ENCODE measurements around the gene PSMD5.

Gene PSMD5

DNA sequence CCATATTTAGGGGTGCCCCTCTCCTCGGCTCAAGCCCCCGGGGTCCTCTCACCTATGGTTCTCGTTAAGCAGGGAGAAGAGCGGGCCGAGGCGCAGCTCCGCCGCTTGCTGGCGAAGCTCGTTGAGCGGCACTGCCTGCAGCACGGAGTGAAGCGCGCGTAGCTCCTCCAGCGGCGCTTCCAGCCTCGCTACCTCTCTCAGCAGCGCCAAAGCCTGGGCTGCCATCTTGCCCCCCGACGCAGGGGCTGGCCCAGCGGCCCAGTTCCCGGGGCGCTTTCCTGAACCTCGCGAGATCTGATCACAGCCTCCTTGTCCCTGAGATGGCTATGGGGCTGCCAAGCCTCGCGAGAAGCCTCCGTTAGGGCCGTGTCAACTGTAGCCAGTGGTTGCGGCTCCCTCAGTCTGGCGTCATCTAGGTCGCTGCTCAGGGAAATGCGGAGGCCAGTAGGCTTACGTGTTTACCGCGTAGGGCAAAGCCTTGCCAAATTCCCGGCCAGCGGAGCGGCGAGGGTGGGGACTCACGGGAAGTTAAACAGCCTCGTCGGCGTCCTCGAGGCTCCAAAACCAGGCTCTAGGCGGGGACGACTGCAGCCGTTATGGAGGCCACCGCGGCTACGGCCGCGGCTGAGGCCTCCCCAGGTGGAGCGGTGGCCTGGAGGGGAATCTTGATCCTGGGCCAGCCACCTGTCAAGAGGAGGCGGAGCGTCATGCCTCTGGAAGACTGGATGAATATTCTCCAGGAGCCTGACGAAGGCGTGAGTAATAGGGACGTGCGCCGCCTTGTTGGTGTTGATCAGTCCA, at the start of gene PSMD5:
PSMD5 (minus strand) TSS at position 238 of the 801 bp plus-strand sequence; CDS start at position 225, 13 bp downstream.
- Histone ChIP-seq H3K27ac (no peak within 1 kb of the TSS), H3K36me3 (no peaks in the 10 kb centered on the region), H3K9ac (0 out of 2 replicates have a peak within 1 kb of the TSS, but pooled peaks have one; percentile 9), H3K4me1 (peaks cover 8% of the 10 kb centered on the region; the same call in 1 of the 2 replicates), H3K27me3 (peaks cover 28% of the 10 kb centered on the region), H3K4me3 (peak within 1 kb of the TSS; percentile 61), H4K20me1 (no peaks in the 10 kb centered on the region), H3K4me2 (peak within 1 kb of the TSS; percentile 59), H3K9me3 (peaks cover 32% of the 10 kb centered on the region)
- TF ChIP-seq Cebpa-rat (IDR thresholded peaks at IDR 0.05) = no peak

- Histone ChIP-seq H3K9ac (peak overlapping the region; percentile 70), H4K20me1 (no peaks in the 10 kb centered on the region), H3K27me3 (no peaks in the 10 kb centered on the region), H3K4me1 (peaks cover 100% of the 10 kb centered on the region), H3K4me2 (peak overlapping the region; percentile 89), H3K4me3 (peak overlapping the region; percentile 17; the same call in 1 of the 2 replicates), H3K9me3 (no peaks in the 10 kb centered on the region), H3K27ac (peak overlapping the region; percentile 93), H3K36me3 (no peaks in the 10 kb centered on the region)
- no peak for TF ChIP-seq Cebpa-rat (IDR thresholded peaks at IDR 0.05)
These were observed 49.4 kb upstream of the PSMD5 start for GRCh38 chr9:120891884-120892747.

DNA sequence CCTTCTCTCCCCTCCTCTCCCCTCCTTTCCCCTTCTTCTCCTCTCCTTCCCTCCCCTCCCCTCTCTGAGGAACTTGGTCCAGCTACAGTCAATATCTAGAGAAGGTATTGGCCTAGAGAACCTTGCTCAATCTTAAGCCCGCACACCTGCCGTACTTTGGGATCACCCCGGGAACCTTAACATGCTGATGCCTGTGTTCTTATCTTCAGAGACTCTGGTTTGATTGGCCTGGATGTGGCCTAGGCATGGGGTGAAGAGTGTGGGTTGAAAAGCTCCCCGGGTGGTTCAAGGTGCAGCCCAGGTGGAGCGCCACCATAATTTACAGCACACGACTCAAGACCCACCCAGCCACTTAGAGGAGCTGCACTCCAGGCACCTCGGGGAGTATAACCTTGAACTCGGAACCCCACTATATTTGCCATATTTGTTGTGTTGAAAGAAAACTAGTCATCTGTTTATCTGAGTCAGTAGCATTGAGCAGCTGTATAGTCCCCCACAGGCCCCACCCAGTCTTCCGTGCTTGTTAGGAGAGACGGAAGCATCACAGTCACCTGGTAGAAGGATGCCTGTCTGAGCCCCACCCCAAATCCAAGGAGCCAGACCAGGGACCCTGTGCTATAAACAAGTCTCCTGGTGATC, 48.6 kb upstream of the PSMD5 start:
- Histone ChIP-seq H3K4me1 (peaks cover 100% of the 10 kb centered on the region), H3K27ac (peak overlapping the region; percentile 93), H3K4me2 (peak overlapping the region; percentile 89), H3K4me3 (peak overlapping the region; percentile 40; the same call in 1 of the 2 replicates), H3K9me3 (no peaks in the 10 kb centered on the region), H4K20me1 (no peaks in the 10 kb centered on the region), H3K36me3 (no peaks in the 10 kb centered on the region), H3K9ac (peak overlapping the region; percentile 70), H3K27me3 (no peaks in the 10 kb centered on the region)
- no peak for TF ChIP-seq Cebpa-rat (IDR thresholded peaks at IDR 0.05)

- H3K4me2 ChIP-seq = peak overlapping the region; percentile 89
- no peak for TF ChIP-seq Cebpa-rat (IDR thresholded peaks at IDR 0.05)
- H3K27me3 ChIP-seq = no peaks in the 10 kb centered on the region
- no peaks in the 10 kb centered on the region for H3K9me3 ChIP-seq
- peak overlapping the region; percentile 70 for H3K9ac ChIP-seq
- H3K4me3 ChIP-seq = peak overlapping the region; percentile 40
- H3K36me3 ChIP-seq = no peaks in the 10 kb centered on the region
- peaks cover 100% of the 10 kb centered on the region for H3K4me1 ChIP-seq
- no peaks in the 10 kb centered on the region for H4K20me1 ChIP-seq
- H3K27ac ChIP-seq = peak overlapping the region; percentile 93
These were observed 47.9 kb upstream of the PSMD5 start for GRCh38 chr9:120890320-120891244.

DNA sequence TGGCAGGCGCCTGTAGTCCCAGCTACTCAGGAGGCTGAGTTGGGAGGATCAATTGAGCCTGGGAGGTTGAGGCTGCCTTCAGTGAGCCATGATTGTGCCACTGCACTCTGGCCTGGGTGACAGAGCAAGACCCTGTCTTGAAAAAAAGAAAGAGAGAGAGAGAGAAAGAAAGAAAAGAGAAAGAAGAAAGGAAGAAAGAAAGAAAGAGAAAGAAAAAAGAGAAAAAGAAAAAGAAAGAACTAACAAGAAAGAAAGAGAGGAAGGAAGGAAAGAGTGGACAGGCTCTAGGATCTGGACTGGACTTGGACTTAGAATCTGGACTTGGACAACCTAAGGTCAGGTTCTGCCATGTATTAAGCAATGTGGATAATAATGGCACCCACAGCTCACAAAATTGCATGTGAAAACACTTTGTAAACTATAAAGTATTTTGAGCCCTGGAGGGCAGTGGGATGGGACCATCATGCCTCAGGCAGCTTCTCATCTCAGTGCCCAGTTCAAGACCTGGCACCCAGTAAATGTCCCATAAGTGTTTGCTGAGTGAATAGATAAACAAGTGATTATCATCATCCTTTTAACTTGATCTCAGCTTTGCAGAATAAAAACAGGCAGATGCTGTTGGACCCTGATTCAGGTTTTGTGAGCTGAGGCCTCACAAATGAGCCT, 47.0 kb upstream of the PSMD5 start:
- H3K27ac ChIP-seq = peak overlapping the region; percentile 93
- H3K27me3 ChIP-seq = no peaks in the 10 kb centered on the region
- H3K9me3 ChIP-seq = no peaks in the 10 kb centered on the region
- peaks cover 100% of the 10 kb centered on the region for H3K4me1 ChIP-seq
- no peaks in the 10 kb centered on the region for H4K20me1 ChIP-seq
- H3K36me3 ChIP-seq = no peaks in the 10 kb centered on the region
- H3K4me2 ChIP-seq = peak overlapping the region; percentile 89
- H3K9ac ChIP-seq = peak overlapping the region; percentile 70
- TF ChIP-seq Cebpa-rat (IDR thresholded peaks at IDR 0.05) = no peak
- 0 out of 2 replicates have a peak overlapping the region, but pooled peaks have one; percentile 40 for H3K4me3 ChIP-seq

DNA sequence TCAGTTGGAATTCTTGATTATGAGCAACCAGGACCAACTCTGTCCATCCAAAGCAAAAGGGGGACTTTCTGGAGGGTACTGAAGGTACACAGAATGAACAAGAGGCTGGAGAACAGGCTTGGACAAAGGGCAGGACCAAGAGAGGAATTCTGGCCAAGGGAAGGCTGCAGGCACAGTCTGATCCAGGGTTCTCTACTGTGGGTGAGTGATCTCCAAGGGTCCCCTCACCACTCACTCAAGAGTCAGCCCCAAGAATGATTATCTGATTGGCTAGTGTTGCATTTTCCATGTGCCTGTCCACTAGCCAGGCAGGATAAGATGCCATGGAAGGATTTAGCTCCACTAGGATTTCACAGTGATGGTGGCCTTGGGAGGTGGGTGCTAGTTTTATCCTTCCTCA, 45.9 kb upstream of the PSMD5 start:
- no peak overlapping the region for H3K4me3 ChIP-seq
- no peaks in the 10 kb centered on the region for H4K20me1 ChIP-seq
- no peak overlapping the region for H3K9ac ChIP-seq
- peak overlapping the region; percentile 89 for H3K4me2 ChIP-seq
- H3K36me3 ChIP-seq = no peaks in the 10 kb centered on the region
- TF ChIP-seq Cebpa-rat (IDR thresholded peaks at IDR 0.05) = no peak
- H3K4me1 ChIP-seq = peaks cover 100% of the 10 kb centered on the region
- no peaks in the 10 kb centered on the region for H3K9me3 ChIP-seq
- H3K27me3 ChIP-seq = no peaks in the 10 kb centered on the region
- peak overlapping the region; percentile 93 for H3K27ac ChIP-seq

- Histone ChIP-seq H3K4me2 (peak overlapping the region; percentile 89), H3K4me1 (peaks cover 98% of the 10 kb centered on the region), H3K9me3 (no peaks in the 10 kb centered on the region), H3K4me3 (peak overlapping the region; percentile 43; the same call in 1 of the 2 replicates), H3K36me3 (no peaks in the 10 kb centered on the region), H3K27ac (peak overlapping the region; percentile 93), H4K20me1 (no peaks in the 10 kb centered on the region), H3K9ac (peak overlapping the region; percentile 59; the same call in 1 of the 2 replicates), H3K27me3 (no peaks in the 10 kb centered on the region)
- TF ChIP-seq Cebpa-rat (IDR thresholded peaks at IDR 0.05) = no peak
These were observed 43.8 kb upstream of the PSMD5 start for GRCh38 chr9:120886490-120886967.

DNA sequence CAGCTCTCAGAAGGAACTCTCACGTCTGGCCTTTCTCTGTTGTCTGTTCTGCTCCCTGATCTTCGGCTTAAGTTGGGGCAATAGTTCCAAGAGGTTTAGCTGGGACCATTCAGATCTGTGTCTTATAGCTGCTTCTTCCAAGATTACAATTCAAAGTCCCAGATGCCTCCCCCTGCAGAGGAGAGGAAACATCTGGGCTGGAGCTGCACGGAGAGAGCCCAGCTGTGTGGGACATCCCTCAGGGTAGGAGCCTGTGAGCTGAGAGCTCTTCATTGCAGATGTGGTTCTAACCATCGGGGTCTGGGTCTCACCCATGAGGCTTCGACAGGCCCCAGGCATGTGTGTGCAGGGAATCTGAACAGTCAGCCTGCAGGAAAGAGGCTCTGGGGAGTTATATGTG, 43.2 kb upstream of the PSMD5 start:
- H3K27ac ChIP-seq = peak overlapping the region; percentile 93
- peak overlapping the region; percentile 59; the same call in 1 of the 2 replicates for H3K9ac ChIP-seq
- H3K4me3 ChIP-seq = peak overlapping the region; percentile 43; the same call in 1 of the 2 replicates
- TF ChIP-seq Cebpa-rat (IDR thresholded peaks at IDR 0.05) = no peak
- no peaks in the 10 kb centered on the region for H4K20me1 ChIP-seq
- no peaks in the 10 kb centered on the region for H3K36me3 ChIP-seq
- H3K4me2 ChIP-seq = peak overlapping the region; percentile 89
- no peaks in the 10 kb centered on the region for H3K9me3 ChIP-seq
- peaks cover 98% of the 10 kb centered on the region for H3K4me1 ChIP-seq
- H3K27me3 ChIP-seq = no peaks in the 10 kb centered on the region
